Fibroblast of the aortic adventitia (primary cell): ENCODE measurements around the gene SPATA46. TPM values are rescaled to one million over a fixed set of nuclear protein-coding genes. Genes with fewer than 3 reads are reported as not detected.

ENCODE experiments used
- DNase-seq: peaks from one replicate; pipeline ENCODE4 v3.0.0-alpha.2; 2010; ENCODE audit warnings: low read depth
- H3K4me3 ChIP-seq: 2 replicates; pipeline ENCODE4 v1.5.1; 2011; ENCODE audit warnings: low read depth, mild to moderate bottlenecking, control low read depth, low read length, moderate library complexity
- CTCF ChIP-seq: IDR thresholded peaks from 2 replicates; pipeline ENCODE4 v1.5.1; 2011; ENCODE audit warnings: mild to moderate bottlenecking, low read length, control low read depth, inconsistent platforms; ENCODE audit not compliant: insufficient read depth
- total RNA-seq: library from RNA; depleted of rRNA; stranded (reverse); fragments of >200 nt; gene quantifications from 2 replicates; pipeline ENCODE4 v1.2.3, GENCODE V29; 2012; ENCODE audit warnings: low replicate concordance

The SPATA46 gene
- total RNA-seq, 1 donor = not detected

DNA sequence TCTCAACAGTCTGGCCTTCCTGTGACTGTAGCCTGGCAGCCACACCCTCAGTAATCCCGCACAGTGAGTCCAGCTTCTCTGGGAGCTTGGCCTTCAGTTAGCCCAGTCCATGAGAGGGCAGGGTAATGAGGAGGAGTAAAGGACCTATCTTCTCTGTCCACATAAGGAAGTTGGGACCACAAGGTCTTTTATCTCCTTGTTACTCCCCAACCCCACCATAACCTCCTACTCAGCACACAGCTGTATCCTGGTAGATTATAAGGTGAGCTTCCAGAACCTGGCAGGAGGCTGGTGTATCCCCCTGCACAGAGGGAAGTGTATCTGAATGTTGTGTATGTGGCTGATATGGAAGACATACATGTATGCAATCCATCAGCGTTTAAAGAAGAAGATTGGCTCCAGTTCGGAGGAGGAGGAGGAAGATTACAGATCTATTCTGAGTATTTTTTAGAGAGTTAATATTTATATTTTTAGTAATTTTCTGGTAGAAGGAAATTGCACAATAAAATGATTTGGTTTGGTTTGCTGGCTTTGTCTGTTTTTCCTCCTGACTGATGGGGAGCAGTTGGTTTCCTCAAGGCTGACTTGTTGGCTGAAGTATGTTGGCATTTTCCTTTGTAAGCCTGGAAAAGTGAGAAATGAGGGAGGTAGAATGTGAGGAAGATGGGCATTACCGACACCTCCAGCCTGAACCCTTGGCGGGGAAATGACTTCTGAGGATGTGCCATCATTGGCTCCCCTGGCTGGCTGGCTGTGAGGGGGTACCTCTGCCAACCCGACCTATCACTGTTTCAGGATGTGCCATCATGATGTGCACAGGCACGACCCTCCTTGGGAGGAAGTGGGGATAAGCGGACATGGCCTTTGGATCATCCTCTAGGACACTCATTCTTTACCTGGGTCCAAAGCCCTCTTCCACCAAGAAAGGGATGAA lies 9.9 kb upstream of the SPATA46 start:
- DNase-seq = no peak
- no peak for TF ChIP-seq CTCF
- no peak overlapping the region for H3K4me3 ChIP-seq

- no peak for TF ChIP-seq CTCF
- DNase-seq = no peak
- no peak overlapping the region for H3K4me3 ChIP-seq
These were observed 9.0 kb upstream of the SPATA46 start for GRCh38 chr1:162385702-162386101.

GRCh38 chr1:162385280-162385623 lies 8.6 kb upstream of the SPATA46 start:
- DNase-seq = no peak
- TF ChIP-seq CTCF = no peak
- H3K4me3 ChIP-seq = no peak overlapping the region

GRCh38 chr1:162384601-162385279 lies 8.1 kb upstream of the SPATA46 start:
- DNase-seq = no peak
- H3K4me3 ChIP-seq = no peak overlapping the region
- TF ChIP-seq CTCF = no peak

GRCh38 chr1:162384116-162384515 lies 7.5 kb upstream of the SPATA46 start:
- TF ChIP-seq CTCF = no peak
- DNase-seq = no peak
- no peak overlapping the region for H3K4me3 ChIP-seq

DNA sequence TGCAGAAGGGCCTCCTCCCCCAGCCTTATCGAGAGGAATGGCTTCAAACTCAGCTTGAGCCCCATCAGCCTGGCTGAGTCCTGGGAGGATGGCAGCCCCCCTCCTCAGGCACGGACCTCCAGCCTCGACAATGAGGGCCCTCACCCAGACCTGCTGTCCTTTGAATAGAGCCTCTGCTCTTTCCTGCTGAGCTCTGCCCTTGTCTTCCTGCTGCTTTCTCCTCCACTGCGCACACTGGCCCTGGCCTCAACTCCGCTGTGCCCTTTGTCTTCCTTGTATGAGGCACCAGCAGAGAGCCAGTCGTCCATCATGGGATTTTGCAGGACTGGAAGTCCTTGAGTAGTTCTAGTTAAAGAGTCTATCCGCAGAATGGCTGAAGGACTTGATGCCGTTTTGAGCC lies 6.9 kb upstream of the SPATA46 start:
- no peak for TF ChIP-seq CTCF
- no peak for DNase-seq
- no peak overlapping the region for H3K4me3 ChIP-seq
